HG02884 (cell line): ENCODE data around the gene GREB1.

ENCODE experiments used
- ATAC-seq: cut with Tn5 transposase; IDR thresholded peaks from one replicate; pipeline ENCODE4 v1.9.1; 2021; ENCODE audit warnings: mild to moderate bottlenecking, moderate library complexity; ENCODE audit not compliant: unreplicated experiment

Gene GREB1

GRCh38 chr2:11535899-11536344 lies 2.1 kb downstream of the GREB1 start:
- no peak for ATAC-seq

GRCh38 chr2:11537951-11538350 lies 4.1 kb downstream of the GREB1 start:
- no peak for ATAC-seq

- no peak for ATAC-seq
Observed at GRCh38 chr2:11539317-11540147, 5.7 kb downstream of the GREB1 start.

- ATAC-seq: no peak
Observed at GRCh38 chr2:11540148-11540995, 6.5 kb downstream of the GREB1 start.

- no peak for ATAC-seq
Observed at GRCh38 chr2:11540996-11541692, 7.3 kb downstream of the GREB1 start.

- ATAC-seq: no peak
Observed at GRCh38 chr2:11541693-11542274, 7.9 kb downstream of the GREB1 start.

- ATAC-seq: no peak
Observed at GRCh38 chr2:11542275-11542819, 8.5 kb downstream of the GREB1 start.

- ATAC-seq: no peak
Observed at GRCh38 chr2:11543337-11544216, 9.7 kb downstream of the GREB1 start.

GRCh38 chr2:11546072-11546471 lies 12.2 kb downstream of the GREB1 start:
- no peak for ATAC-seq

- ATAC-seq: no peak
Observed at GRCh38 chr2:11547912-11548497, 14.2 kb downstream of the GREB1 start.

- no peak for ATAC-seq
Observed at GRCh38 chr2:11550302-11550701, 16.5 kb downstream of the GREB1 start.

- ATAC-seq: no peak
Observed at GRCh38 chr2:11550901-11551568, 17.2 kb downstream of the GREB1 start.

GRCh38 chr2:11551569-11552259 lies 17.9 kb downstream of the GREB1 start:
- no peak for ATAC-seq

GRCh38 chr2:11552260-11552638 lies 18.4 kb downstream of the GREB1 start:
- ATAC-seq: no peak

- ATAC-seq: no peak
Observed at GRCh38 chr2:11553661-11554398, 20.0 kb downstream of the GREB1 start.

GRCh38 chr2:11554399-11554716 lies 20.5 kb downstream of the GREB1 start:
- ATAC-seq: no peak

GRCh38 chr2:11556101-11556806 lies 22.4 kb downstream of the GREB1 start:
- ATAC-seq: no peak
